Measurements from ENCODE around the gene PRELID3B. TPM values are rescaled to one million over a fixed set of nuclear protein-coding genes. Genes with fewer than 3 reads are reported as not detected.

The PRELID3B gene
- total RNA-seq, 3 donors from 2014 or later (not counting 1 experiment from before 2014, with no cell fraction given), result 49.3 to 51.6 (median 51.4) TPM

DNA sequence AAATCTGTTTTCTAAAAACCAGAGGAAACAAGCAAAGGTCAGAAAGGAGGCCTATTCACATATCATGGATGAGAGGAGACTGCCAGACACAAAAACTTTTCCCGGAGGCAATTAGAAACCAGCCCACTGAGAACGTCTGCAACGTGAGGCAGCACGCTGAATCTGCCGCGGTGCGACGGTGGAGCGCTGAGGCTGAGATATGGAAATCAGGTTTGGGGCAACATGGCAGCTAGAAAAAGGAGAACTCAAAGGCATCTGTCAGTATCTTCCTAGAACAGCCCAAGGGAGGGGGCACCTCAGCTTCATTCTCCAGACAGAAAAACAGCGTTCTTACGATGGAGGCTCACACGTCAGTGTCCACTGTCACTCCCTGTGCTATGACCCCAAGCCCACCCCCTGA lies 5.2 kb downstream of the PRELID3B start:
- intact Hi-C loops (cut with micrococcal nuclease), result no loop called here
- Mint-ChIP-seq H3K4me1 (peaks cover 26 to 36% of the 10 kb centered on the region in 2 donors), H3K27ac (peak overlapping the region in 1 of 2 donors; percentile 37), H3K27me3 (ENCODE audit: low read depth in 2 of 2) (no peaks in the 10 kb centered on the region), H3K36me3 (peaks cover 23% of the 10 kb centered on the region), H3K4me3 (no peak overlapping the region), H3K9me3 (no peaks in the 10 kb centered on the region)
- no peak for TF ChIP-seq CTCF (IDR thresholded peaks at IDR 0.05)
- no peaks in the 10 kb centered on the region for H3K9me3 ChIP-seq (ENCODE audit: control insufficient read depth, insufficient read depth, low read length)
- no peak overlapping the region for H3K27ac ChIP-seq (ENCODE audit: low read length)
- 94% methylated on average over 12 of the region's 12 CpGs for WGBS (ENCODE audit: insufficient coverage)
- DNase-seq (no peak), ATAC-seq (no peak)
- no peak overlapping the region for H3K4me3 ChIP-seq (ENCODE audit: low read length)
- H3K36me3 ChIP-seq (ENCODE audit: control insufficient read depth, insufficient read depth, low read length), result peaks cover 44% of the 10 kb centered on the region
- H3K4me1 ChIP-seq (ENCODE audit: control insufficient read depth, insufficient read depth, low read length), result peaks cover 21% of the 10 kb centered on the region
- H3K27me3 ChIP-seq (ENCODE audit: control insufficient read depth, insufficient read depth, low read length), result no peaks in the 10 kb centered on the region

DNA sequence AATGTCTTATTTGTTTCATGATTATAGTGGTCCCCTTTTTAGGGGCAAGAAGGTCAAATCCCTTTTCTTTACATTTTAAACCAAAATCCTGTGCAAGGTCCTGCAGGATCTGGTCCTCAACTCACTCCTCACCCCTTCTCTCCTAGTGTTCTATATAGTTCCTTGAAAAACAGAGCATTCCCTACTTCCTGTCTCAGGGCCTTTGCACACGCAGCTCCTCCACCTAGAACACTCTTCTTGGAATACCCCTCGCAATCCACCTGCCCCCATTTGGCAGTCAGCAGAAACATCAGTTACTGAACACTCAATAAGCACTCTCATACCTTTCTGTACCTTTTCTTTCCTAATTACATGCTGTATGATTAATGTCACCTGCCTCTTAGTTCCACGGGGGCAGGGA lies 7.2 kb downstream of the PRELID3B start:
- 93% methylated on average over 3 of the region's 3 CpGs for WGBS (ENCODE audit: insufficient coverage)
- Histone ChIP-seq H3K27me3 (ENCODE audit: control insufficient read depth, insufficient read depth, low read length) (no peaks in the 10 kb centered on the region), H3K9me3 (ENCODE audit: control insufficient read depth, insufficient read depth, low read length) (no peaks in the 10 kb centered on the region), H3K4me1 (ENCODE audit: control insufficient read depth, insufficient read depth, low read length) (peaks cover 13% of the 10 kb centered on the region), H3K27ac (ENCODE audit: low read length) (no peak overlapping the region), H3K4me3 (ENCODE audit: low read length) (no peak overlapping the region), H3K36me3 (ENCODE audit: control insufficient read depth, insufficient read depth, low read length) (peaks cover 44% of the 10 kb centered on the region)
- Mint-ChIP-seq H3K27ac (no peak overlapping the region), H3K4me1 (peaks cover 24 to 31% of the 10 kb centered on the region in 2 donors), H3K4me3 (peak overlapping the region; percentile 28), H3K27me3 (ENCODE audit: low read depth in 2 of 2) (no peaks in the 10 kb centered on the region), H3K9me3 (no peaks in the 10 kb centered on the region), H3K36me3 (peaks cover 24% of the 10 kb centered on the region)
- intact Hi-C loops (cut with micrococcal nuclease), result no loop called here
- ATAC-seq, result no peak
- no peak for DNase-seq
- no peak for TF ChIP-seq CTCF (IDR thresholded peaks at IDR 0.05)

GRCh38 chr20:59033616-59034165 lies 8.9 kb downstream of the PRELID3B start:
- no peaks in the 10 kb centered on the region for H3K27me3 ChIP-seq (ENCODE audit: control insufficient read depth, insufficient read depth, low read length)
- peaks cover 60% of the 10 kb centered on the region for H3K36me3 ChIP-seq (ENCODE audit: control insufficient read depth, insufficient read depth, low read length)
- 94% methylated on average over 2 of the region's 2 CpGs for WGBS (ENCODE audit: insufficient coverage)
- intact Hi-C loops (cut with micrococcal nuclease), result no loop called here
- Mint-ChIP-seq H3K9me3 (no peaks in the 10 kb centered on the region), H3K27ac (no peak overlapping the region), H3K4me1 (peaks cover 32 to 37% of the 10 kb centered on the region in 2 donors), H3K36me3 (peaks cover 39% of the 10 kb centered on the region), H3K4me3 (peak overlapping the region; percentile 33), H3K27me3 (ENCODE audit: low read depth in 2 of 2) (no peaks in the 10 kb centered on the region)
- no peaks in the 10 kb centered on the region for H3K9me3 ChIP-seq (ENCODE audit: control insufficient read depth, insufficient read depth, low read length)
- no peak for TF ChIP-seq CTCF (IDR thresholded peaks at IDR 0.05)
- no peak overlapping the region for H3K4me3 ChIP-seq (ENCODE audit: low read length)
- peaks cover 13% of the 10 kb centered on the region for H3K4me1 ChIP-seq (ENCODE audit: control insufficient read depth, insufficient read depth, low read length)
- no peak for DNase-seq
- no peak for ATAC-seq
- H3K27ac ChIP-seq (ENCODE audit: low read length), result no peak overlapping the region

DNA sequence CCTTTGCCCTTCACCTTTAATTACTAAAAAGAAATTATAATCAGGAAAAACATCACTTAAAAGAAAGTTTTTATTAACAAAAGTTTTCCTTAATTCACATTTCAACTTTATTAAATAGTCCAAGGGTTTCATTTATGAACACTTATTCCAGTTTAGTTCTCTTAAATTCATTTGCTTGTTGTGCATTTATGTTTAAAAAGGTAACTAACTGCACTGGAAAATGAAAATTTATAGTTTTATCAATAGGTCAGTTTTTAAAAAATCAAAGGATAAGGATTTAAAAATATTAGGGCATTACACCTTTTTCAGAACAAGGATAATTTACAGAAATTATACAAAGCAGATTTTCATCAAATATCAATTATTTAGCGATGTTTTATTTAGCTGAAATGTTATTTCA lies 9.5 kb downstream of the PRELID3B start:
- H3K27ac ChIP-seq (ENCODE audit: low read length), result peak overlapping the region; percentile 79
- no peak for TF ChIP-seq CTCF (IDR thresholded peaks at IDR 0.05)
- DNase-seq, result no peak
- Mint-ChIP-seq H3K4me3 (peak overlapping the region; percentile 89), H3K27ac (peak overlapping the region; percentile 91 to 93), H3K36me3 (peaks cover 43% of the 10 kb centered on the region), H3K27me3 (ENCODE audit: low read depth in 2 of 2) (no peaks in the 10 kb centered on the region), H3K4me1 (peaks cover 37 to 40% of the 10 kb centered on the region in 2 donors), H3K9me3 (no peaks in the 10 kb centered on the region)
- peaks cover 60% of the 10 kb centered on the region for H3K36me3 ChIP-seq (ENCODE audit: control insufficient read depth, insufficient read depth, low read length)
- intact Hi-C loops (cut with micrococcal nuclease), result no loop called here
- ATAC-seq, result no peak
- H3K27me3 ChIP-seq (ENCODE audit: control insufficient read depth, insufficient read depth, low read length), result no peaks in the 10 kb centered on the region
- H3K4me3 ChIP-seq (ENCODE audit: low read length), result peak overlapping the region; percentile 51
- no CpG with 5 or more reads among the region's 1 CpG for WGBS (ENCODE audit: insufficient coverage)
- peaks cover 13% of the 10 kb centered on the region for H3K4me1 ChIP-seq (ENCODE audit: control insufficient read depth, insufficient read depth, low read length)
- H3K9me3 ChIP-seq (ENCODE audit: control insufficient read depth, insufficient read depth, low read length), result no peaks in the 10 kb centered on the region

Measured in natural killer cell (primary cell).